Measurements from ENCODE around the gene VGF. TPM values are rescaled to one million over a fixed set of nuclear protein-coding genes. Genes with fewer than 3 reads are reported as not detected.
"Not testable (repeated sequence)": the region's sequence is repeated elsewhere in the genome, so short reads cannot be mapped to it uniquely, and the experiment has no call there.

Gene VGF
- total RNA-seq, 1 donor from 2014 or later: 51.8 TPM

- Histone ChIP-seq H3K4me3 (ENCODE audit: insufficient read depth, low read depth, low read length) (no peak within 1 kb of the TSS), H2AFZ (ENCODE audit: low read depth, low read length) (peak within 1 kb of the TSS; percentile 41), H3K4me2 (ENCODE audit: low read length) (peak within 1 kb of the TSS; percentile 44), H3K36me3 (ENCODE audit: insufficient read depth, low read length) (no peaks in the 10 kb centered on the region), H3K27me3 (ENCODE audit: insufficient read depth, low read length) (peaks cover 24% of the 10 kb centered on the region), H4K20me1 (ENCODE audit: insufficient read depth, low read length) (peaks cover 3% of the 10 kb centered on the region), H3K9ac (ENCODE audit: low read length) (no peak within 1 kb of the TSS), H3K79me2 (ENCODE audit: insufficient read depth, low read length) (no peaks in the 10 kb centered on the region), H3K9me3 (ENCODE audit: insufficient read depth, low read depth, low read length) (no peaks in the 10 kb centered on the region), H3K27ac (ENCODE audit: low read depth, low read length) (no peak within 1 kb of the TSS), H3K4me1 (ENCODE audit: insufficient read depth, low read length) (peaks cover 2% of the 10 kb centered on the region)
- DNase-seq (ENCODE audit: low read depth) (no peak), FAIRE-seq (no peak)
- no peaks in the 10 kb centered on the region for H3K36me3 Mint-ChIP-seq (ENCODE audit: low read depth, unreplicated experiment)
- TF ChIP-seq, protein P1, sequence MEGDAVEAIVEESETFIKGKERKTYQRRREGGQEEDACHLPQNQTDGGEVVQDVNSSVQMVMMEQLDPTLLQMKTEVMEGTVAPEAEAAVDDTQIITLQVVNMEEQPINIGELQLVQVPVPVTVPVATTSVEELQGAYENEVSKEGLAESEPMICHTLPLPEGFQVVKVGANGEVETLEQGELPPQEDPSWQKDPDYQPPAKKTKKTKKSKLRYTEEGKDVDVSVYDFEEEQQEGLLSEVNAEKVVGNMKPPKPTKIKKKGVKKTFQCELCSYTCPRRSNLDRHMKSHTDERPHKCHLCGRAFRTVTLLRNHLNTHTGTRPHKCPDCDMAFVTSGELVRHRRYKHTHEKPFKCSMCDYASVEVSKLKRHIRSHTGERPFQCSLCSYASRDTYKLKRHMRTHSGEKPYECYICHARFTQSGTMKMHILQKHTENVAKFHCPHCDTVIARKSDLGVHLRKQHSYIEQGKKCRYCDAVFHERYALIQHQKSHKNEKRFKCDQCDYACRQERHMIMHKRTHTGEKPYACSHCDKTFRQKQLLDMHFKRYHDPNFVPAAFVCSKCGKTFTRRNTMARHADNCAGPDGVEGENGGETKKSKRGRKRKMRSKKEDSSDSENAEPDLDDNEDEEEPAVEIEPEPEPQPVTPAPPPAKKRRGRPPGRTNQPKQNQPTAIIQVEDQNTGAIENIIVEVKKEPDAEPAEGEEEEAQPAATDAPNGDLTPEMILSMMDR (IDR thresholded peaks at IDR 0.05; ENCODE audit: insufficient read depth, low read depth, low read length): no peak
- TF ChIP-seq EZH2 (IDR thresholded peaks at IDR 0.05; ENCODE audit: insufficient read depth, low read length): no peak
- no peak within 1 kb of the TSS for H3K27ac Mint-ChIP-seq (ENCODE audit: unreplicated experiment)
- peaks cover 30% of the 10 kb centered on the region for H3K27me3 Mint-ChIP-seq (ENCODE audit: low read depth, unreplicated experiment)
- no peaks in the 10 kb centered on the region for H3K9me3 Mint-ChIP-seq (ENCODE audit: unreplicated experiment)
- H3K4me1 Mint-ChIP-seq (ENCODE audit: low read depth, unreplicated experiment): no peaks in the 10 kb centered on the region
- peak within 1 kb of the TSS; percentile 60 for H3K4me3 Mint-ChIP-seq (ENCODE audit: unreplicated experiment)
Measured at GRCh38 chr7:101200862-101201599, 35.7 kb upstream of the VGF start, which contains the start of gene MOGAT3. TSS of gene MOGAT3 (minus strand) at chr7:101201036. CDS start at chr7:101200854, 182 bp downstream.

DNA sequence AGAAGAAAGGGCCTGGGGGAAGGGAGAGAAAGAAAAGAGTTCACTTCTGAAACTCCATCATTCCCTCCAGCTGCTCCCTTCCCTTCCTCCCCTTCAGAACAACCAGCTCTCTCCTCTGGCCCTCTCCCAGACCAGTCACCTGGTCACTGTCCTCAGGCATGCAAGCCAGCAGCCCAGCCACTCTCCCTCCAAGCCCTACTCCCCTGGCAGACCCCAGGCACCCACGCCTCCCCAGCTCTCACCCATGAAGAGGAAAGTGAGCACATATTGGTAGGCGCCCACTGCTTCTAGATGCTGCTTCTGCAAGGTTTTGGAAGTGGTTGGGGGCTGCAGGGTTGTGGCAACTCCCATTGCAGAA, 35.1 kb upstream of the VGF start:
- Histone ChIP-seq H3K9me3 (ENCODE audit: insufficient read depth, low read depth, low read length) (no peaks in the 10 kb centered on the region), H3K79me2 (ENCODE audit: insufficient read depth, low read length) (no peaks in the 10 kb centered on the region), H2AFZ (ENCODE audit: low read depth, low read length) (no peak overlapping the region), H3K4me1 (ENCODE audit: insufficient read depth, low read length) (peaks cover 2% of the 10 kb centered on the region), H3K9ac (ENCODE audit: low read length) (no peak overlapping the region), H3K27me3 (ENCODE audit: insufficient read depth, low read length) (peaks cover 24% of the 10 kb centered on the region), H4K20me1 (ENCODE audit: insufficient read depth, low read length) (peaks cover 3% of the 10 kb centered on the region), H3K27ac (ENCODE audit: low read depth, low read length) (no peak overlapping the region), H3K36me3 (ENCODE audit: insufficient read depth, low read length) (no peaks in the 10 kb centered on the region), H3K4me2 (ENCODE audit: low read length) (no peak overlapping the region), H3K4me3 (ENCODE audit: insufficient read depth, low read depth, low read length) (no peak overlapping the region)
- Mint-ChIP-seq H3K4me3 (ENCODE audit: unreplicated experiment) (no peak overlapping the region), H3K36me3 (ENCODE audit: low read depth, unreplicated experiment) (no peaks in the 10 kb centered on the region), H3K27me3 (ENCODE audit: low read depth, unreplicated experiment) (peaks cover 30% of the 10 kb centered on the region), H3K27ac (ENCODE audit: unreplicated experiment) (no peak overlapping the region), H3K4me1 (ENCODE audit: low read depth, unreplicated experiment) (no peaks in the 10 kb centered on the region), H3K9me3 (ENCODE audit: unreplicated experiment) (no peaks in the 10 kb centered on the region)
- DNase-seq (ENCODE audit: low read depth) (no peak), FAIRE-seq (no peak)
- TF ChIP-seq, protein P1 (IDR thresholded peaks at IDR 0.05; ENCODE audit: insufficient read depth, low read depth, low read length): no peak
- TF ChIP-seq EZH2 (IDR thresholded peaks at IDR 0.05; ENCODE audit: insufficient read depth, low read length): no peak

DNA sequence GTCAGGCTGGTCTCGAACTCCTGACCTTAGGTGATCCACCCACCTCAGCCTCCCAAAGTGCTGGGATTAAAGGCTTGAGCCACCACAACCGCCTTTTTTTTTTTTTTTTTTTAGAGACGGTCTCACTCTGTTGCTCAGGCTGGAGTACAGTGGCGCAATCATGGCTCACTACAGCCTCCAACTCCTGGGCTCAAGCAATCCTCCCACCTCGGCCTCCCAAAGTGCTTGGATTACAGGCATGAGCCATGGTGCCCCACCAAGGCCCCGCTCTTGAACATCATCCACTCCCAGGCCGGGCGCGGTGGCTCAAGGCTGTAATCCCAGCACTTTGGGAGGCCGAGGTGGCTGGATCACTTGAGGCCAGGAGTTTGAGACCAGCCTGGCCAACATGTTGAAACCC, 34.2 kb upstream of the VGF start:
- H3K4me3 ChIP-seq (ENCODE audit: insufficient read depth, low read depth, low read length); DNase-seq (ENCODE audit: low read depth); FAIRE-seq; H3K9me3 ChIP-seq (ENCODE audit: insufficient read depth, low read depth, low read length); H2AFZ ChIP-seq (ENCODE audit: low read depth, low read length); H3K9ac ChIP-seq (ENCODE audit: low read length); H3K4me1 Mint-ChIP-seq (ENCODE audit: low read depth, unreplicated experiment); H3K4me3 Mint-ChIP-seq (ENCODE audit: unreplicated experiment); H3K4me1 ChIP-seq (ENCODE audit: insufficient read depth, low read length); H3K27ac Mint-ChIP-seq (ENCODE audit: unreplicated experiment); H3K9me3 Mint-ChIP-seq (ENCODE audit: unreplicated experiment); H3K27ac ChIP-seq (ENCODE audit: low read depth, low read length); H3K4me2 ChIP-seq (ENCODE audit: low read length); H3K79me2 ChIP-seq (ENCODE audit: insufficient read depth, low read length); H4K20me1 ChIP-seq (ENCODE audit: insufficient read depth, low read length); H3K36me3 Mint-ChIP-seq (ENCODE audit: low read depth, unreplicated experiment); H3K36me3 ChIP-seq (ENCODE audit: insufficient read depth, low read length): not testable (repeated sequence)
- H3K27me3 Mint-ChIP-seq (ENCODE audit: low read depth, unreplicated experiment): peaks cover 34% of the 10 kb centered on the region
- H3K27me3 ChIP-seq (ENCODE audit: insufficient read depth, low read length): peaks cover 24% of the 10 kb centered on the region

Measured in astrocyte (in vitro differentiated cells and primary cell).